Measurements from ENCODE around the gene PDE6A. TPM values are rescaled to one million over a fixed set of nuclear protein-coding genes. Genes with fewer than 3 reads are reported as not detected.

The PDE6A gene
- total and polyA plus RNA-seq, 2 of the 13 experiments (the other 11 are each of a cell fraction or from before 2014, with no cell fraction given) = 0.01 TPM; not detected in 1

DNA sequence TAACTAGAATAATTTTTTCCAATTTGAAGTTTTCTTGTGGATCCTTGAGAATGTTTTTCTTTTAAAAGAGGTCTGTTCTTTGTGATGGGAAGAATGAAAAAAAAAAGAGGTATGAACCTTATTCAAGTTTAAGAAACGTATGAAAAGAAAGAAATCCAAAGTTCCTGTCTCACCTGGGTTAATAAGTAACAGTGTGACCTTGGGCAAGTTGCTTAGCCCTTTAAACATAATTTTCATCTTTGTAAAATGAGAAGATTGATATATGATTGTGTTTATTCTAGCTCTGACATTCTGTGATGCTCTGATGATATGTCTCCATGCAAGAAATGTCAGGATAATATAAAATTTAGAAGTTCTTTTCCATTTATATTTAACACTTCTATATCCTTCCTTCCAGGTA lies 35.3 kb upstream of the PDE6A start (continued):
- TF ChIP-seq, protein P1, sequence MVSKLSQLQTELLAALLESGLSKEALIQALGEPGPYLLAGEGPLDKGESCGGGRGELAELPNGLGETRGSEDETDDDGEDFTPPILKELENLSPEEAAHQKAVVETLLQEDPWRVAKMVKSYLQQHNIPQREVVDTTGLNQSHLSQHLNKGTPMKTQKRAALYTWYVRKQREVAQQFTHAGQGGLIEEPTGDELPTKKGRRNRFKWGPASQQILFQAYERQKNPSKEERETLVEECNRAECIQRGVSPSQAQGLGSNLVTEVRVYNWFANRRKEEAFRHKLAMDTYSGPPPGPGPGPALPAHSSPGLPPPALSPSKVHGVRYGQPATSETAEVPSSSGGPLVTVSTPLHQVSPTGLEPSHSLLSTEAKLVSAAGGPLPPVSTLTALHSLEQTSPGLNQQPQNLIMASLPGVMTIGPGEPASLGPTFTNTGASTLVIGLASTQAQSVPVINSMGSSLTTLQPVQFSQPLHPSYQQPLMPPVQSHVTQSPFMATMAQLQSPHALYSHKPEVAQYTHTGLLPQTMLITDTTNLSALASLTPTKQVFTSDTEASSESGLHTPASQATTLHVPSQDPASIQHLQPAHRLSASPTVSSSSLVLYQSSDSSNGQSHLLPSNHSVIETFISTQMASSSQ (IDR thresholded peaks at IDR 0.05; ENCODE audit: low read depth) = peak; percentile 74
- TF ChIP-seq, protein P1 (CRISPR knock-in tag; IDR thresholded peaks at IDR 0.05; ENCODE audit: borderline replicate concordance) = peak; percentile 37; the same call in 1 of the 2 replicates
- no peak for TF ChIP-seq ZNF382 (CRISPR knock-in tag; IDR thresholded peaks at IDR 0.05; ENCODE audit: borderline replicate concordance)
- TF ChIP-seq HNRNPUL1 (IDR thresholded peaks at IDR 0.05; ENCODE audit: low read depth, low read length) = 0 out of 2 replicates have a peak, but pooled peaks have one; percentile 27
- no peak for TF ChIP-seq MED13 (CRISPR knock-in tag; IDR thresholded peaks at IDR 0.05)
- no peak for TF ChIP-seq ZKSCAN8 (CRISPR knock-in tag; IDR thresholded peaks at IDR 0.05; ENCODE audit: borderline replicate concordance)
- TF ChIP-seq, protein P2, sequence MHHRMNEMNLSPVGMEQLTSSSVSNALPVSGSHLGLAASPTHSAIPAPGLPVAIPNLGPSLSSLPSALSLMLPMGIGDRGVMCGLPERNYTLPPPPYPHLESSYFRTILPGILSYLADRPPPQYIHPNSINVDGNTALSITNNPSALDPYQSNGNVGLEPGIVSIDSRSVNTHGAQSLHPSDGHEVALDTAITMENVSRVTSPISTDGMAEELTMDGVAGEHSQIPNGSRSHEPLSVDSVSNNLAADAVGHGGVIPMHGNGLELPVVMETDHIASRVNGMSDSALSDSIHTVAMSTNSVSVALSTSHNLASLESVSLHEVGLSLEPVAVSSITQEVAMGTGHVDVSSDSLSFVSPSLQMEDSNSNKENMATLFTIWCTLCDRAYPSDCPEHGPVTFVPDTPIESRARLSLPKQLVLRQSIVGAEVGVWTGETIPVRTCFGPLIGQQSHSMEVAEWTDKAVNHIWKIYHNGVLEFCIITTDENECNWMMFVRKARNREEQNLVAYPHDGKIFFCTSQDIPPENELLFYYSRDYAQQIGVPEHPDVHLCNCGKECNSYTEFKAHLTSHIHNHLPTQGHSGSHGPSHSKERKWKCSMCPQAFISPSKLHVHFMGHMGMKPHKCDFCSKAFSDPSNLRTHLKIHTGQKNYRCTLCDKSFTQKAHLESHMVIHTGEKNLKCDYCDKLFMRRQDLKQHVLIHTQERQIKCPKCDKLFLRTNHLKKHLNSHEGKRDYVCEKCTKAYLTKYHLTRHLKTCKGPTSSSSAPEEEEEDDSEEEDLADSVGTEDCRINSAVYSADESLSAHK (CRISPR knock-in tag; IDR thresholded peaks at IDR 0.05; ENCODE audit: borderline replicate concordance) = no peak
- TF ChIP-seq MBD4 (IDR thresholded peaks at IDR 0.05; ENCODE audit: borderline replicate concordance, low read length) = no peak
- TF ChIP-seq SATB2 (CRISPR knock-in tag; IDR thresholded peaks at IDR 0.05) = no peak
